ENCODE results near the gene ACAP3.

Gene ACAP3

GRCh38 chr1:1313500-1314236 lies 5.9 kb upstream of the ACAP3 start:
- DNase-seq: no peak

- no peak for DNase-seq
These were observed 5.0 kb upstream of the ACAP3 start for GRCh38 chr1:1312450-1313314.

DNA sequence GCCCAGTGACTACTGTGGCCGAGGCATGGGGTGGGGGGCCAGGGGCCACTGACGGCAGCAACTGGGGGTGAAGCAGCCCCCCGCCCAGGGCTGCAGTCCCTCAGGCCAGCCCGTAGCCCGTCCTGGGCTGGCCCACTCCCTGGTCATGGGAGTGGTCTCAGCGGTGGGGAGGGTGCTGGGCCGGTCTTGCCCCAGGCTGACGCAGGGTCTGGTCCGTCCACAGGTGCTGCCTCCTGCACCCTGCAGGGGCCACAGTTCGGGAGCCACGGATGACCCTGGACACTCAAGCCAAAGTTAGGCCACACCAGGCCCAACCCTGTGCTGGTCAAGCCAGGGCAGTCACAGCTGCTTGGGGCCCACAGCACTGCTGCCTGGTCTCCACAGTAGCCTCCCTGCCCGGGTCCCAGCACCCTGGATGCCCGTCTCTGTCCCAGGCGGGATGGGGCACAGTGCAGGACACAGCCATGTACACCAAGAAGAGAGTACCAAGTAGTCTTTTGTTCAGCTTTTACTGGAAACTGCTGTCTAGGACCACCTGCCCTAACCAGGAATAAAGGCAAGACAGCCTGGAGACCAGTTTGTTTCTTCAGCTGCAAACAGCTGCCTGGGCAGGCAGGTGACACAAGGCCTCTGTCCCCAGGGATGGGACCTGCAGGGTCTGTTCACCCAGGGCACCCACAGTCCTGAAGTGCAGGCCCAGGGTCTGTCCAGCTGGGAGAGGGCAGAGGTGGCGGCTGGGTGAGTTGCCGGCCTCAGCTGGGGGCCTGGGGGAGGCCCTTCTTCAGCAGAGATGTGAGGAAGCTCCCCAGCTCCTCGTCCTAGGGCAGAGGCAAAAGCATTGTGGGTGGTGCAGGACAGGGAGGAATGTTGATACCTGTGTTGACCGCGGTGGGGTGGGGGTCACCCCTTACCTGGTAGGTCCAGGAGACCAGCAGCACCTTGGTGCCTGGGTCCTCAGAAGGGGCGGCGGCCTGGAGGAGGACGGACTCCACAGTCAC lies 3.7 kb upstream of the ACAP3 start:
- DNase-seq: no peak

GRCh38 chr1:1310476-1311053 lies 2.8 kb upstream of the ACAP3 start:
- DNase-seq: no peak

GRCh38 chr1:1310109-1310385 lies 2.3 kb upstream of the ACAP3 start:
- DNase-seq: no peak

- DNase-seq: no peak
These were observed 1.8 kb upstream of the ACAP3 start for GRCh38 chr1:1309251-1310108.

- peak; percentile 40 for DNase-seq
These were observed 1.1 kb upstream of the ACAP3 start for GRCh38 chr1:1308756-1309250.

- DNase-seq: peak; percentile 37
These were observed 338 bp downstream of the ACAP3 start for GRCh38 chr1:1307261-1307922.

GRCh38 chr1:1306661-1307260 lies 969 bp downstream of the ACAP3 start:
- DNase-seq: no peak

DNA sequence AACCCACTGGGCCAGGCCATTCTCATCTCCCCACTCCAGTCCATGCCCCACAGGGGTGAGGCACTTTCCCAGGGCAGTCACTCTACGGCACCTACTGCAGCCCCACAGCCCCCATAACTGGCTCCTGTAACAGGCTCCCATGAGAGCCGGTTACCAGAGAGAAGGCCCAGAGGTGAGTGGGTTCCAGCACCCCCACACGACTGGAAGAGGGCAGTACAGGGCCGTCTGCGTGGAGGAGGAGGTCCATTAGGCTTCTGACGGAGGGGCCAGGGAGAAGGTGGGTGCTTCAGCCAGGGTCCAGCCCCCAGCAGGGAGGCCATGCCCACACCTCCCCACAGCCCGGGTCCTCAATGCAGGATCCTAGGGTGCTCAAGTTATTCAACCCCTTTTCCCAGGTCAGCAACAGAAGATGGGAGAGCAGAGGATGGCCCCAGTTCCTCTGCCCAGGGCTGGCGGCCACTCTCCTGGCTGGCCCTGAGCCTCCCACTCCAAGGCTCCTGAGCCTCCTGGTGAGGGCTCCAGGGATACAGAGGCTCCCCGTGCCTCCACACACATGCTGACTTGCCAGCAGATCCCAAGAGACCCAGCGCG lies 1.6 kb downstream of the ACAP3 start:
- DNase-seq: no peak

DNA sequence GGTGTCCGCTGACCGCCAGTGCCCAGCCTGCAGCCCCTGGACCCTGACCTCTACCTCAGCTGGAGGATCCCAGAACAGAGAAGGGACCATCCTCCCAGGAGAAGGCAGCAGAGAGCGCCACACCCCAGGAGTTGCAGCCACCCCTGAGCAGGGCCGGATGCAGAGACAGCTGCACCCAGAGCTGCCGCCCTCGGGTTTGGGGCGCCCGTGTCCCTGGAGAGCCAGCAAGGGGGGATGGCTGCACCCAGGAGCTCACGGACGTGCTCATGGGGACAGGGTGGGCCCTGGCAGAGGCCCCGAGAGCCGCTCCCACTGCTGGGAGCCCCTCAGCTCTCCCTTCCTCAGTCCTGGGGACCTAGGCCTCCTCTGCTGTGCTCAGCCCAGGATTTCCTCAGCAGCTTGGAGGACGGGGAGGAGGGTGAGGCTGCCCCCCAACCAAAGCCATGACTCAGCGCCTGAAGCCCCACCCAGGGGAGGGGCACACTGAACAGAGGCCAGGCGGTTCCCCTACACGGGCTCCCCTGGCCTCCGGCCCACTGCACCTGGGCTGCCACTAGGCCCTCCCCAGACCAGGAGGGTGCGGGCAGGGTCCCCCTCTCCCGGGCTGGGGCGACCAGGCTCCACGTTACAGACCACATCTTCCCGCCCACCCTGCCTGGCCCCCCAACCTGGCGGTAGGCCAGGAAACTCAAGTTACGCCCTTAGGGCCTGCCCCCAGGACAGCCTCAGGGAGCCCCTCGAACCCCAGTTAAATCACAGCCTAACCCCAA lies 2.2 kb downstream of the ACAP3 start:
- DNase-seq: no peak

DNA sequence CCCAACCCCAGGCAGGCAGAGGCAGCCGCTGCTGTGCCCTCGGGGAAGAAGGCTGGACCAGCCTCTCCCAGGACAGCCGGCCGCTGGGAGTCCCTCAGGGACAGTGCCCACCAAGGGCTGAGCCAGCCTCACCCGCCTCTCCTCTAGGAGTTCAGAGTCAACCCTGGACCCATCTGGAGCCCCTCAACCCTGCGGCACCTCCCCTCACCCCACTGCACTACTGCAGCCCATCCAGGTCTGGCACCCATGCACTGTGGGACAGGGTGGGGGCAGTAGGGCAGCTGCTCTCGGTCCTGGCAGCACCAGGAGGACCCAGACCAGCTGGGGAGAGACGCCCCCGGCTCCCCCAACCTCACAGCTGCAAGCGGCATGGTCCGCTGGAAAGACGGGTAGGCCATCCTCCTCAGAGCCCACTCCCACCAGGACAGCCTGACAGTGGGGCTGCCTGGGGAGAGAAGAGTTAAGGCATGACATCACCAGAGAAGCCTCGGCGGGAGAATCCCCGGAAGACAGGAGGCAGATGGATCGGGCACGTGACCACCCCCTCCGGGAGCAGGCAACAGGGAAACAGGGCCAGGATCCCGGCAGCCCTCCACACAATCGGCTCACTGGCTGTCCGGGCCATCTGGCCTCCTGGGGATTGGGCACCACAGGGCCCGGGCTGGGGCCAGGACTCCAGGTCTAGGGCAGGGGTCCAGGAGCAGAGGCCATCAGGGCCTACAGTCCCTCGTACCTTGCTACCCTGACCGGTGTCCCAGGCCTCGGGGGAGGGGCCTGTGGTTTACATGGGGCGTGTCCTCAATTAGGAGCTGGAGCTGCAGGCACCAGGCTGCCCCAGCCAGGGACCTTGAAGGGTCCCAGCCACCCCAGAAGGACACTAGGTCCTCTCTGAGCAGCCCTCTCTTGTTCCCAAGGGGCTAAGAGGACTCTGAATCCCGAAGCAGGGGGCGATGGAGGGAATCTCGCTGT lies 3.1 kb downstream of the ACAP3 start:
- peak; percentile 57 for DNase-seq

DNA sequence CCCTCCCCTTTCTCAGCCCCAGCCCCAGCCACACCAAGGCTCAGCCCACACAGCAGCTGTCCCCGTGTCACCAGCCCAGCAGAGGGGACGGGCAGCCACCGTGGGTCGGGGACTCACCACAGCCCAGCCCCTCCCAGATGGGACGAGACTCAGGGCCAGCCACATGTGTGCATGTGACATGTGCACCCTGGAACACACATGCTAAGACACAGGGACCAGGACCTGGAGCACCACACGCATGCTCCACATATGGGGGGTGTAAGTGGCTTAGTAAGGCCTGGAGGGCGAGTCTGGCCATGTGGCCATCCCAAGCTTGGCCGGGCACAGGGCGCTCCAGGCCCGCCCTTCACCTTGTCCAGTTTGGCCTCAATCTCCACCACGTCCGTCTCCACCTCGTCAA lies 4.0 kb downstream of the ACAP3 start:
- DNase-seq: no peak

DNA sequence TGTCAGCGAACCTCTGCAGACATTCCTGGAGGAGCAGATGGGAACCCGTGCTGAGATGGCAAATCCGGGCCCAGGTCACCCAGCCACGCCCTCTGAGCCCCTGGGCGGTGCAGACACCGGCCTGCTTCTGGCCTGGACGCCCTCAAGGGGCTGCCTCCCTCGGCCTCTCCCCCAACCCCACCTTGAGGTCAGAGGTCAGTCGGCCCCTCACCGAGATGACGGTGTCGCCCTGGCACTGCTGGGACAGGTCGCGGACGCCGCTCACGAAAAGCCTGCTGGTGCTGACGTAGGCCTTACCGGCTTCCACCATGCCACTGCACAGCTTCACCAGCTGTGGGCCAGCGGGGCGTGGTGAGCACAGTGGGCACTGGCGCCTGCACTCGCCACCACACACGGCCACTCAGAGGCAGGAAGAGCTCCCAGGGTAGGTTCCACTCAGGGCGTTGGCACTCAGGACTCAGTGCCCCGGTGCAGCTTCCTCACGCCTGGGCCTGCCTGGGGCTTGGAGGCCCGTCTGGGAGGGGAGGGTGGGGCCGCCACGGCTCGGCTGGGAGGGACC lies 4.7 kb downstream of the ACAP3 start:
- DNase-seq: no peak

- DNase-seq: no peak
These were observed 5.7 kb downstream of the ACAP3 start for GRCh38 chr1:1302006-1302430.

DNA sequence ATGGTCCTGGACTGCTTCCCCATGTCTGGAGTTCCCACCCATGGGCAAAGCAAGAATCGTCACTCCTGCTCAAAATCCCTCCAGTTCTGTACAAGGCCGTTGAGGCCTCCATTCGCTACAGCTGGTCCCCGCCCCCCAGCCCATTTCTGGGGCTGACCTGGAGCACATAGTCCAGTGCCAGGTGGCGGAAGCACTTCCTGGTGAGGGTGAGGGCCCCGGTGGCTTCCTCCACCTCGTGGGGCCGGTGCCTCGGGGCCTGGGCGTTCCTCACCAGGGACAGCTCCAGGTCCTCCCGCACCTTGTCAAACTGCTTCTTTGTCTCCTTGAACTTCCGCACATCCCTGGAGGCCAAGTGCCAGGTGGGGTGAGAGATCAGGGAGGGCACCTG lies 7.4 kb downstream of the ACAP3 start:
- no peak for DNase-seq

DNA sequence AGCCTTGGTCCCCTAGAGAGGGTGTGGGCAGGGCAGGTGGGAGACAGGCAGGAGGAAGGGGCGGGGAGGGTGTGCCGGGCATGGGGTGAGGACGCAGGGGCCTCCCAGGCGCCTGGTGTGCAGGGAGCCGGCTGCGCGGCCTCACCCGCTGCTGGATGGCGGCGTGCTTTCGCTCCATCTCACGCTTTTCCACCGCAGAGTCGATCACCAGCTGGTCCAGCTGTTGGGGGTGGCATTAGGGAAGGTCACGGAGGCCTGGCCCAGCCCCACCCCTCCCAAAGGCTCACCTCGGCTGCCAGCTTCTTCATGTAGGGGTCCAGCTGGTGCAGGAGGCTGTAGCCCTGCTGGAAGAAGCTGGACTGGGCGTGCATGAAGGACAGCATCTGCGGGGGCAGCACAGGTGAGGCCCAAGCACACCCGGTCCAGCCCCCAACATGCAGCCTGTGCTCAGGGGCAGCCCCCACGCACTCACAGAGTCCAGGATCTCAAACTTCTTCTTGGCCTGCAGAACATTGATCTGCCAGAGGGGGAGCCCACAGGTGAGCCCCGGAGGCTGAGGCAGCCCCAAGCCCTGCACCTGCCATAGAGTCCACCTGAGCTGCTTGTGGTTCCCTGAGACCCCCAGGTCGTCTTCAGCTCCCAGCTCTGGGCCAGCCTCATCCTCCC lies 7.9 kb downstream of the ACAP3 start:
- no peak for DNase-seq

All from NCI-H146 (cell line).